GM12873 (cell line): ENCODE measurements around the gene KLF3.

Source experiments
- TF ChIP-seq, protein P1 (sequence below): IDR thresholded peaks from 2 replicates; pipeline ENCODE4 v1.5.1; 2012; ENCODE audit warnings: low read depth, mild to moderate bottlenecking, moderate library complexity, low read length, control low read depth; ENCODE audit not compliant: insufficient read depth; ENCODE audit errors: missing control alignments

The KLF3 gene

DNA sequence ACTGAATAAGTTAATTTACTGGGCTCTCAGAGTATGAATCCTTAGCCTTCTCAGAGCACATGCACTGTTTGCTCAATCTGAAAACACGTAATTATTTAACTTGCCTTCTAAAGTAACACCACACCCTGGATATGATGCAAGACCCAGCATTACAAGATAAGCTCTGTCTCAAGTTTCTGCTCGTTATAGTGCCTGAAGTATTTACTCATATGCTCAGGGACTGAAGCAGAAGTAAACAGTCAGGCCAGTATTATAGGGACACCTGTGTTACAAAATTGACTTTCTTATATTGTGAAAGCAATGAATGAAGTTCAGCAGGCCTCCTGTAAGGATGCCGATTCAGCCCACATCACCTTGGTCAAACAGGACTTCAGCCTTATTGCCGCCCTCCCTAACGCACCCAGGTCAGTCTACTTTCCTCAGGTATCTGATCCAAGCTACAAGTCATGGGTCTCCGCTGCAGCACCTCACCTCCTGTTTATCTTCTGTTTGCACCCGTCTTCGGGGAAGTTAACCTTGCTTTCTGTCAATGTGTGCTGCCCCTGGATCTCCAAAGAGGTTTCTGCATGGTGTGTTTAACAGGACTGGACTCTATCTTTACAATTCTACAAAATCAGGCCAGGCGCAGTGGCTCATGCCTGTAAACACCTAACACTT, 42.8 kb upstream of the KLF3 start:
- TF ChIP-seq, protein P1, sequence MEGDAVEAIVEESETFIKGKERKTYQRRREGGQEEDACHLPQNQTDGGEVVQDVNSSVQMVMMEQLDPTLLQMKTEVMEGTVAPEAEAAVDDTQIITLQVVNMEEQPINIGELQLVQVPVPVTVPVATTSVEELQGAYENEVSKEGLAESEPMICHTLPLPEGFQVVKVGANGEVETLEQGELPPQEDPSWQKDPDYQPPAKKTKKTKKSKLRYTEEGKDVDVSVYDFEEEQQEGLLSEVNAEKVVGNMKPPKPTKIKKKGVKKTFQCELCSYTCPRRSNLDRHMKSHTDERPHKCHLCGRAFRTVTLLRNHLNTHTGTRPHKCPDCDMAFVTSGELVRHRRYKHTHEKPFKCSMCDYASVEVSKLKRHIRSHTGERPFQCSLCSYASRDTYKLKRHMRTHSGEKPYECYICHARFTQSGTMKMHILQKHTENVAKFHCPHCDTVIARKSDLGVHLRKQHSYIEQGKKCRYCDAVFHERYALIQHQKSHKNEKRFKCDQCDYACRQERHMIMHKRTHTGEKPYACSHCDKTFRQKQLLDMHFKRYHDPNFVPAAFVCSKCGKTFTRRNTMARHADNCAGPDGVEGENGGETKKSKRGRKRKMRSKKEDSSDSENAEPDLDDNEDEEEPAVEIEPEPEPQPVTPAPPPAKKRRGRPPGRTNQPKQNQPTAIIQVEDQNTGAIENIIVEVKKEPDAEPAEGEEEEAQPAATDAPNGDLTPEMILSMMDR = no peak

DNA sequence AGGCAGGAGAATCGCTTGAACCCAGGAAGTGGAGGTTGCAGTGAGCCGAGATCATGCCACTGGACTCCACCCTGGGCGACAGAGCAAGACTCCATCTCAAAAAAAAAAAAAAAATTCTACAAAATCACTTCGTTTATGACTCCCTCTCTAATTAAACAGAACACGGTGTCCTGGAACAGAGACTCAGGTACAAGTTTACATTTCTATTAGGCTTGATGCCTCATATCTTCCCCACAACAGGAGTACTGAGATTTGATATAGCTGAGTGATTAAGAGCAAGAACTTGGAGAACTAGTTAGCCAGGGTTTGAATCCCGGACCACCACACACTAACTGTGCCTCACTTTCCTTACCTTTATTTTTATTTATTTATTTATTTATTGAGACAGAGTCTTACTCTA, 42.2 kb upstream of the KLF3 start:
- TF ChIP-seq, protein P1 = no peak

DNA sequence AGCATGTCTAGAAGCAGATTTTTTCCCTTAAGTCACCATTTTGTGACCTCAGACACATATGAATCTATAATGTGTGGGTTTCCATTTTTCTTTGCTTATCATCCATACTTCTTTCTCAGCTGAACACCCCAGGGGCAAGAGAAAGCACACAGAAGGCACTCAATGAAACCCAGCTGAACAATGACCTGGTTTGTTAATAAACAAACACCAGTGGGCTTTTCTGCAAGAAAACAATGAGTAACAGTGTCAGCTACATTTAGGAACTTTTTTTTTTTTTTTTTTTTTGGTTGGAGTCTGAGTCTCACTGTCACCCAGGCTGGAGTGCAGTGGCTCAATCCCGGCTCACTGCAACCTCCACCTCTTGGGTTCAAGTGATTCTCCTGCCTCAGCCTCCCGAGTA, 40.7 kb upstream of the KLF3 start:
- TF ChIP-seq, protein P1 = no peak

DNA sequence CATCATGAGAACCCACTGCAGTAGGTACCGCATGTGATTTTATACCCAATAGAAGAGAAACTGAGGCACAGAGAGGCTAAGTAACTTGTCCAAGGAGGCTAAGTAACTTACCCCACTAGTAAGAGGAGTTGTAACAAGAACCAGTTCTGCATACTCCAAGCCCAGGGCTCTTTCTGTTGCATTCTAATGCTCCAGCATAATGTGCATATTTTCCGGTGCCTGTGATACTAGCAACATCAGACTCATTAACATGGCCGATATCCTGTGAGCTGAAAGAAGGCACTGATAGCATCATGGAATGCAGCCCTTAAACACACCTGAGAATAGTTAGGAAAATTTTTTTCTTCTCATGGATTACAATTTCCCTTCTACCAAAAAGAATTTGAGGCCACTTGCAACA, 39.7 kb upstream of the KLF3 start:
- TF ChIP-seq, protein P1 = no peak

DNA sequence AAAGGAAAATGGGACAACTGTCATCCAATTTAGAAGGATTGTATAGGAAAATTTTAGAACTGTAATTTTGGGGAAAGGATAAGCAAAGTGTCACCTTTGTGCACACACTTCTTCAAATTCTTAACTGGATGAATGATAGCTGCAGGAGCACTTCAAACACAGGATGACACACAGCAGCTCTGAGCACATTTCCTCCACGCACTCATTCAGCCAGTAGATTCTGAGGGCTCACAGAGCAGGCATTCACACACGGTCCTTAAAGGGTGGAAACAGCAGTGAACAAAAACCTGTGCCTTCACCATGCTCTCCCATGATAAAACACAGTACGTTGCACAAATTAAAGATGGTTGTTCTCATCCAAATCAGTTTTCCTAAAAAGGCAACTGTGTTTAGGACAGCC, 38.5 kb upstream of the KLF3 start:
- TF ChIP-seq, protein P1 = no peak

DNA sequence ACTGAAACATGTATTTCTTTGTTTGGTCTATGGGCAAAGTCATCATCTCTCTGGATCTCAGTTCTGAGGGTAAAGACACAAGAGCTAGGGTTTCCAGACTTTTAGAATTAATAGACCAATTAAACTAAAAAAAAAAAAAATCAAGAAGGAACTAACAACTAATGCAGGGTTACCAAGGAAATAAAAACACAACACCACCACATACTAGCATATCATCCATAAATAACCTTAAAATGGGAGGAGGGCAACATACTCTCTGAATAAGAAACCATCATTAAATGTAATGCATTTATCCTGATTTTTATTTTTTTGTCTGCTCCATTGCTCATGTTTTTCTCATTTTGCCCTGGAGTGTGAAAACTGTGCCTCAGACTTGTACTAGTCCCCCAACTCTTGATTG, 33.5 kb upstream of the KLF3 start:
- TF ChIP-seq, protein P1 = no peak

DNA sequence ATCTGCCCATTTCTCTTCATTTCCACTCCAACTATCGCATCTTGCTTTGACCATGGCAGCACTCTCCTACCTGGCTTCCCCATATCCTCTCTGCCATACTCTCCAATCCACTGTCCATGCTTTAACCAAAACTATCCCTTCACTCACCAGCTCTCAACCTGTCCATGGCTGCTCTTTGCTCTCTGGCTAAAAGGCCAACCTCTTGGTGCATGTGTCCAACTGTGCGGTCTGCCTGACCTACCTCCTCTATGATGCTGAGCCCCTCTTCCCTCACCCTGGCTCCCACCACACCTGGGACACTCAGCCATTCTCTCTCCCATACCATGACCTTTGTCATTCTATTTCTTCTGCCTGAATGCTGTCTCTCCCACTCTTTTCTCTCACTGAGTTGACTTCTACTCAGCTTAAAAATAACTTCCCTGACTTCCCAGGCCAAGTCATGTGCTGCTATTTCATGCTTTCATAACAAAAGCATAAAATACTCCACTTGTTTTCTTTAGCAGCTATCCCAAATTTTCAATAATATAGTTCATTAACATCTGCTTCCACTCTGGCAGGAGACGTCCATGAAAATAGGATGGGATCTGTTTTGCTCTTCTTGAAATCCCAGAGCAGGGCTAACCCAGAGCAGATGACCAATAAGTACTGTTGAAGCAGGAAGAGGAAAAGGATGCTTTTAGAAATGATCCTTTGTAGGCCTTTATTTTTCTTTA, 29.8 kb upstream of the KLF3 start:
- TF ChIP-seq, protein P1 = no peak
